Stimulated activated CD8-positive, alpha-beta memory T cell treated with anti-CD3 and anti-CD28 coated beads, Interleukin-15, amount 100 ng/mL, for 4 hours (primary cell): ENCODE data around the gene HTR5A.
A peak's percentile ranks its signal among the peaks of the same experiment; 100 is the strongest.

ENCODE experiments used
- DNase-seq, 2 donors: peaks; one replicate each; pipeline ENCODE4 v3.0.0-alpha.2; 2020; ENCODE audit warnings: low read depth in 2 of 2

The HTR5A gene

GRCh38 chr7:155090684-155091083 is 20.6 kb downstream of the HTR5A start:
- peak in 1 of 2 donors; percentile 19 for DNase-seq

GRCh38 chr7:155093596-155093995 is 23.5 kb downstream of the HTR5A start:
- DNase-seq, result no peak

- no peak for DNase-seq
Measured at GRCh38 chr7:155094636-155095135, 24.6 kb downstream of the HTR5A start.

- no peak for DNase-seq
Measured at GRCh38 chr7:155097338-155097737, 27.2 kb downstream of the HTR5A start.

GRCh38 chr7:155103839-155104238 is 33.7 kb downstream of the HTR5A start:
- no peak for DNase-seq

GRCh38 chr7:155104913-155105312 is 34.8 kb downstream of the HTR5A start:
- DNase-seq, result no peak

- DNase-seq, result no peak
Measured at GRCh38 chr7:155106356-155106755, 36.2 kb downstream of the HTR5A start.

GRCh38 chr7:155107126-155107525 is 37.0 kb downstream of the HTR5A start:
- no peak for DNase-seq

GRCh38 chr7:155108144-155108901 is 38.2 kb downstream of the HTR5A start:
- DNase-seq, result no peak

GRCh38 chr7:155109121-155109520 is 39.0 kb downstream of the HTR5A start:
- no peak for DNase-seq

GRCh38 chr7:155115288-155115687 is 45.2 kb downstream of the HTR5A start:
- no peak for DNase-seq

- no peak for DNase-seq
Measured at GRCh38 chr7:155119801-155120382, 49.8 kb downstream of the HTR5A start.

GRCh38 chr7:155120460-155120859 is 50.3 kb downstream of the HTR5A start:
- DNase-seq, result no peak

- DNase-seq, result no peak
Measured at GRCh38 chr7:155122831-155123230, 52.7 kb downstream of the HTR5A start.

- no peak for DNase-seq
Measured at GRCh38 chr7:155123413-155123812, 53.3 kb downstream of the HTR5A start.

- no peak for DNase-seq
Measured at GRCh38 chr7:155124706-155125105, 54.6 kb downstream of the HTR5A start.

GRCh38 chr7:155129186-155129585 is 59.1 kb downstream of the HTR5A start:
- DNase-seq, result no peak

- no peak for DNase-seq
Measured at GRCh38 chr7:155129789-155130188, 59.7 kb downstream of the HTR5A start.

GRCh38 chr7:155130493-155130892 is 60.4 kb downstream of the HTR5A start:
- no peak for DNase-seq

GRCh38 chr7:155131090-155131489 is 61.0 kb downstream of the HTR5A start:
- no peak for DNase-seq

GRCh38 chr7:155132431-155132830 is 62.3 kb downstream of the HTR5A start:
- no peak for DNase-seq

- no peak for DNase-seq
Measured at GRCh38 chr7:155136619-155137243, 66.6 kb downstream of the HTR5A start.
